H1 (cell line): Measurements from ENCODE around the gene TOP1. TPM values are rescaled to one million over a fixed set of nuclear protein-coding genes. Genes with fewer than 3 reads are reported as not detected.

ENCODE experiments used
- CTCF ChIA-PET: fragments of 300-600 bp; sonication (Branson Sonifier 250); formaldehyde crosslinking; loops from one replicate; lab custom pipeline; 2021; ENCODE audit not compliant: partially characterized antibody; lab: Charles Lee
- POLR2A ChIA-PET: fragments of 300-600 bp; sonication (Branson Sonifier 250); formaldehyde crosslinking; loops from one replicate; lab custom pipeline; 2021; ENCODE audit warnings: inconsistent platforms; ENCODE audit not compliant: partially characterized antibody; lab: Charles Lee
- DNase-seq, 2 experiments: peaks; one replicate each; pipeline versions ENCODE4 v3.0.0 to v3.0.0-alpha.2; 2010 to 2022; ENCODE audit warnings: low spot score in 2 of 2, low read depth in 1 of 2, mixed read lengths in 1 of 2
- FAIRE-seq: peaks from 2 replicates; lab custom pipeline; 2011; peaks lifted over from hg19 to GRCh38; lab: Jason Lieb, UNC
- H2AFZ ChIP-seq: 2 replicates; pipeline ENCODE4 v1.8.1; 2012; ENCODE audit warnings: low read length, inconsistent platforms
- H2AK5ac ChIP-seq: 2 replicates; pipeline ENCODE4 v1.6.1; 2013; ENCODE audit warnings: low read depth, low read length
- H2BK120ac ChIP-seq: replicated peaks from 2 replicates; pipeline ENCODE3; 2013; ENCODE audit warnings: low read depth, low read length, inconsistent platforms
- H2BK12ac ChIP-seq: 2 replicates; pipeline ENCODE4 v1.6.1; 2013; ENCODE audit warnings: low read depth, low read length
- H2BK15ac ChIP-seq: 2 replicates; pipeline ENCODE4 v1.6.1; 2013; ENCODE audit warnings: low read length
- H2BK20ac ChIP-seq: 2 replicates; pipeline ENCODE4 v1.6.1; 2013; ENCODE audit warnings: low read length
- H2BK5ac ChIP-seq: 2 replicates; pipeline ENCODE4 v1.6.1; 2013; ENCODE audit warnings: low read depth, low read length
- H3K14ac ChIP-seq: 2 replicates; pipeline ENCODE4 v1.6.1; 2013; ENCODE audit warnings: inconsistent platforms; ENCODE audit not compliant: insufficient read length
- H3K18ac ChIP-seq: 2 replicates; pipeline ENCODE4 v1.6.1; 2013; ENCODE audit warnings: low read length; ENCODE audit errors: extremely low read depth
- H3K23ac ChIP-seq: 2 replicates; pipeline ENCODE4 v1.6.1; 2013; ENCODE audit warnings: inconsistent platforms; ENCODE audit not compliant: insufficient read length
- H3K23me2 ChIP-seq: 2 replicates; pipeline ENCODE4 v1.6.1; 2013; ENCODE audit warnings: low read depth, low read length
- H3K27ac ChIP-seq: 2 replicates; pipeline ENCODE4 v1.6.1; 2011; ENCODE audit warnings: low read depth, low read length, inconsistent platforms
- H3K27me3 ChIP-seq, 4 experiments: replicated peaks in 1 of 4; 1 replicate in 1 of 4; 2 replicates in 3 of 4; pipeline versions ENCODE4 v1.6.1 to v1.8.1; 2011 to 2013; ENCODE audit warnings: low read length in 3 of 4, mild to moderate bottlenecking in 3 of 4, inconsistent platforms in 2 of 4, mixed read lengths in 2 of 4, moderate library complexity in 1 of 4; ENCODE audit not compliant: control insufficient read depth in 3 of 4, insufficient read depth in 3 of 4; ENCODE audit errors: extremely low read depth in 1 of 4
- H3K36me3 ChIP-seq, 4 experiments: 2 replicates each; pipeline versions ENCODE4 v1.6.1 to v1.8.1; 2011 to 2013; ENCODE audit warnings: mild to moderate bottlenecking in 4 of 4, low read length in 3 of 4, moderate library complexity in 2 of 4, control low read depth in 1 of 4, inconsistent platforms in 1 of 4; ENCODE audit not compliant: insufficient read depth in 4 of 4, control insufficient read depth in 2 of 4
- H3K4ac ChIP-seq: replicated peaks from 2 replicates; pipeline ENCODE3; 2013; ENCODE audit warnings: low read length, low read depth, mixed read lengths, inconsistent platforms; ENCODE audit not compliant: insufficient read length
- H3K4me1 ChIP-seq, 4 experiments: replicated peaks in 1 of 4; 1 replicate in 1 of 4; 2 replicates in 3 of 4; pipeline versions ENCODE4 v1.6.1 to v1.8.1; 2011 to 2013; ENCODE audit warnings: low read length in 3 of 4, inconsistent platforms in 2 of 4, mixed read lengths in 1 of 4; ENCODE audit not compliant: insufficient read depth in 4 of 4, control insufficient read depth in 3 of 4
- H3K4me2 ChIP-seq, 2 experiments: 2 replicates each; pipeline versions ENCODE4 v1.6.1 to v1.8.1; 2011 to 2013; ENCODE audit warnings: low read depth in 2 of 2, low read length in 2 of 2, control low read depth in 1 of 2, inconsistent platforms in 1 of 2, mild to moderate bottlenecking in 1 of 2; ENCODE audit not compliant: insufficient read depth in 1 of 2
- H3K4me3 ChIP-seq, 4 experiments: fragments of 200-600, 300-600 bp in 1 of 4; sonication (generic), shearing (Covaris generic), sonication (Bioruptor Twin) in 1 of 4; 2 replicates each; pipeline versions ENCODE4 v1.5.1 to v1.8.1; 2011 to 2016; ENCODE audit warnings: low read length in 4 of 4, low read depth in 3 of 4, control low read depth in 2 of 4, inconsistent platforms in 2 of 4, mild to moderate bottlenecking in 2 of 4, mixed read lengths in 1 of 4, moderate library complexity in 1 of 4; ENCODE audit not compliant: insufficient read depth in 2 of 4; ENCODE audit errors: extremely low read depth in 1 of 4
- H3K56ac ChIP-seq: replicated peaks from 2 replicates; pipeline ENCODE3; 2013; ENCODE audit warnings: low read depth, mild to moderate bottlenecking, mixed read lengths, low read length, inconsistent platforms; ENCODE audit not compliant: insufficient read length
- H3K79me1 ChIP-seq: 2 replicates; pipeline ENCODE4 v1.6.1; 2013; ENCODE audit warnings: low read depth, low read length, control low read depth
- H3K79me2 ChIP-seq, 2 experiments: 2 replicates each; pipeline versions ENCODE4 v1.6.1 to v1.8.1; 2012 to 2013; ENCODE audit warnings: low read length in 2 of 2, mild to moderate bottlenecking in 2 of 2, inconsistent platforms in 1 of 2; ENCODE audit not compliant: insufficient read depth in 2 of 2, control insufficient read depth in 1 of 2
- H3K9ac ChIP-seq, 4 experiments: replicated peaks in 1 of 4; 1 replicate in 1 of 4; 2 replicates in 3 of 4; pipeline versions ENCODE4 v1.6.1 to v1.8.1; 2011 to 2013; ENCODE audit warnings: low read depth in 3 of 4, low read length in 3 of 4, control low read depth in 2 of 4, mild to moderate bottlenecking in 2 of 4, moderate library complexity in 2 of 4, inconsistent platforms in 1 of 4; ENCODE audit errors: extremely low read depth in 1 of 4
- H3K9me3 ChIP-seq, 2 experiments: 2 replicates each; pipeline versions ENCODE4 v1.6.1 to v1.8.1; 2012 to 2013; ENCODE audit warnings: mild to moderate bottlenecking in 2 of 2, moderate library complexity in 2 of 2, control low read depth in 1 of 2, inconsistent platforms in 1 of 2, low read depth in 1 of 2, low read length in 1 of 2, mixed read lengths in 1 of 2; ENCODE audit not compliant: insufficient read depth in 2 of 2
- H4K20me1 ChIP-seq, 2 experiments: replicated peaks in 1 of 2; 2 replicates each; pipeline versions ENCODE3 to v1.8.1; 2011 to 2013; ENCODE audit warnings: inconsistent platforms in 2 of 2, low read length in 2 of 2, mild to moderate bottlenecking in 1 of 2; ENCODE audit not compliant: insufficient read depth in 2 of 2, control insufficient read depth in 1 of 2
- H4K5ac ChIP-seq: 2 replicates; pipeline ENCODE4 v1.6.1; 2013; ENCODE audit warnings: low read length, low read depth, mixed read lengths, inconsistent platforms; ENCODE audit not compliant: insufficient read length
- H4K8ac ChIP-seq: 2 replicates; pipeline ENCODE4 v1.8.0; 2013; ENCODE audit warnings: mild to moderate bottlenecking, moderate library complexity, low read length, inconsistent platforms; ENCODE audit not compliant: insufficient read depth; ENCODE audit errors: extremely low read depth
- H4K91ac ChIP-seq: replicated peaks from 2 replicates; pipeline ENCODE3; 2013; ENCODE audit warnings: low read length, mixed read lengths, inconsistent platforms; ENCODE audit not compliant: insufficient read length
- CBX8 ChIP-seq: fragments of 300-800, 300-1000 bp; sonication (generic); IDR thresholded peaks from 2 replicates; pipeline ENCODE4 v1.7.1; 2016; ENCODE audit warnings: low read depth, low read length, borderline replicate concordance
- EGR1 ChIP-seq: IDR thresholded peaks from 2 replicates; pipeline ENCODE4 v1.6.1; 2011; ENCODE audit warnings: low read depth, low read length, borderline replicate concordance
- JUN ChIP-seq: IDR thresholded peaks from 2 replicates; pipeline ENCODE4 v1.6.1; 2011; ENCODE audit warnings: low read depth, mild to moderate bottlenecking, improper control_type of control experiment, low read length
- KDM1A ChIP-seq: fragments of 200-600, 300-600 bp; sonication (generic); IDR thresholded peaks from 2 replicates; pipeline ENCODE4 v1.7.1; 2016; ENCODE audit warnings: mild to moderate bottlenecking, low read length, borderline replicate concordance
- PHF8 ChIP-seq: fragments of 200-600 bp; sonication (generic); conservative IDR thresholded peaks from 2 replicates; pipeline ENCODE4 v1.7.1; 2012; ENCODE audit warnings: low read depth, mild to moderate bottlenecking, inconsistent platforms, low read length, moderate library complexity
- RNF2 ChIP-seq: fragments of 200-900, 300-1000 bp; sonication (generic); IDR thresholded peaks from 2 replicates; pipeline ENCODE4 v1.7.1; 2016; ENCODE audit warnings: borderline replicate concordance, low read depth, mild to moderate bottlenecking, antibody characterized with exemption, low read length; ENCODE audit not compliant: poor library complexity, severe bottlenecking; ENCODE audit errors: missing control alignments
- RXRA ChIP-seq: IDR thresholded peaks from 2 replicates; pipeline ENCODE4 v1.6.1; 2011; ENCODE audit warnings: low read depth, mild to moderate bottlenecking, low read length, moderate library complexity; ENCODE audit not compliant: insufficient read depth
- WGBS, 2 experiments: shearing (Covaris generic) in 1 of 2; methylation state at CpG; one replicate each; pipeline versions ENCODE4 v1.1.6 to v1.1.7; 2013 to 2015; ENCODE audit warnings: low lambda C conversion rate in 2 of 2, mixed read lengths in 2 of 2, inconsistent platforms in 1 of 2, low coverage in 1 of 2, missing lambda C conversion rate in 1 of 2; ENCODE audit not compliant: insufficient replicate concordance in 2 of 2, insufficient coverage in 1 of 2, insufficient read length in 1 of 2; ENCODE audit errors: extremely low coverage in 1 of 2, missing lambda C conversion rate in 1 of 2; 5-methylcytosine and 5-hydroxymethylcytosine counted together
- polyA plus RNA-seq, 7 experiments: library from polyadenylated mRNA; depleted of rRNA in 3 of 7; stranded (reverse) in 5 of 7; unstranded in 2 of 7; fragments of >200 nt in 5 of 7; fragments of 200-250 nt in 2 of 7; gene quantifications; 1 replicate in 5 of 7; 2 replicates in 1 of 7; 4 replicates in 1 of 7; pipeline versions ENCODE4 v1.2.1 to v1.2.3, GENCODE V29; 2011 to 2013; ENCODE audit warnings: missing spikeins in 2 of 7, mixed read lengths in 2 of 7
- total RNA-seq: library from RNA; stranded (reverse); fragmentation: NEBNext Ultra II Directional; extraction: Animal tissue kit (Norgen Biotek cat#: 25700); gene quantifications from 2 replicates; pipeline ENCODE4 v1.2.1, GENCODE V29; 2021

TOP1 gene
- total and polyA plus RNA-seq, 2 of the 8 experiments (the other 6 are each of a cell fraction or from before 2014, with no cell fraction given), result 7.4 to 108 TPM

DNA sequence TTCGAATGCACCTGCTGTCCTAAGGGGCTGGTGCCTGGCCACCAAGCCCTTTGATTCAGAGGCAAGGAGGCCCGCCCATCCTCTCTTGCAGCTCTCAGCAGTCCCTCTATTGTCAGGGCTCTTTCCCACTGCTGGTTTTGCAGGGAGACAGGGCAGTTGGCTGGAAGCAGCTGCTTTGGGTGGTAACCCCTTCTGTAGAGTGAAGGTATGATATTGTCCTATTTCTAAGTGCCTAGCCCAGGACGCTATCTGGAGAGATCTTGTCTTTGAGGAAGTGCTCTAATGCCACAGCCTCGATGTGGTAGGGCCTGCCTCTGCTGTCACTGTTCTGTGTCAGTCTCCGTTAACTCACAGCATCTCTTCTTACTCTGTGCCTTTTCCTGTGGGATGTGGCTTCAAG is 114.3 kb downstream of the TOP1 start:
- H3K4me2 ChIP-seq, result no peak overlapping the region
- ChIA-PET POLR2A (interaction anchor here (1.3 to 3.1 kb wide), 4 partner anchors 8 to 14 kb away, joined by 3 to 14 read pairs (median 11); no protein-coding TSS in a partner anchor), CTCF (interaction anchor here (0.7 to 2.9 kb wide), 4 partner anchors 10 to 180 kb away, joined by 3 to 12 read pairs (median 4); no protein-coding TSS in a partner anchor)

More for the DNA sequence above, 114.3 kb downstream of the TOP1 start:
- H4K5ac ChIP-seq, result no peak overlapping the region
- WGBS, 2 experiments, result 81% methylated on average over 5 of the region's 5 CpGs; no CpG with 5 or more reads in 1 of the 2 experiments
- H3K14ac ChIP-seq, result no peak overlapping the region
- H2BK12ac ChIP-seq, result no peak overlapping the region
- peaks cover 43 to 73% of the 10 kb centered on the region in 2 experiments for H4K20me1 ChIP-seq
- no peak overlapping the region; the same call in 1 of the 2 replicates for H2AK5ac ChIP-seq
- H3K79me1 ChIP-seq, result peaks cover 42% of the 10 kb centered on the region
- FAIRE-seq (no peak), DNase-seq (no peak)
- no peak overlapping the region for H2BK120ac ChIP-seq
- peaks cover 14 to 41% (median 27%) of the 10 kb centered on the region in 4 experiments for H3K4me1 ChIP-seq
- H4K91ac ChIP-seq, result no peak overlapping the region
- H3K18ac ChIP-seq, result no peak overlapping the region
- H3K23ac ChIP-seq, result no peak overlapping the region
- TF ChIP-seq KDM1A (no peak), PHF8 (no peak), RNF2 (no peak), JUN (no peak), RXRA (no peak), CBX8 (no peak), EGR1 (no peak)
- no peak overlapping the region for H2AFZ ChIP-seq
- H3K79me2 ChIP-seq, result peaks cover 92 to 100% of the 10 kb centered on the region in 2 experiments
- no peak overlapping the region for H3K27ac ChIP-seq
- H2BK5ac ChIP-seq, result no peak overlapping the region
- H3K9me3 ChIP-seq, result no peaks in the 10 kb centered on the region
- peaks cover 6% of the 10 kb centered on the region; the same call in 1 of the 2 replicates for H3K23me2 ChIP-seq
- no peak overlapping the region for H3K56ac ChIP-seq
- no peak overlapping the region for H3K9ac ChIP-seq
- H3K27me3 ChIP-seq, result no peaks in the 10 kb centered on the region
- peaks cover 0 to 4% (median 0%) of the 10 kb centered on the region in 4 experiments; a peak in 1 of 8 replicates for H3K36me3 ChIP-seq
- no peak overlapping the region for H2BK15ac ChIP-seq
- no peak overlapping the region for H4K8ac ChIP-seq
- no peak overlapping the region for H2BK20ac ChIP-seq
- no peak overlapping the region for H3K4ac ChIP-seq
- H3K4me3 ChIP-seq, result no peak overlapping the region
